ENCODE results near the gene NXT1.

DNA sequence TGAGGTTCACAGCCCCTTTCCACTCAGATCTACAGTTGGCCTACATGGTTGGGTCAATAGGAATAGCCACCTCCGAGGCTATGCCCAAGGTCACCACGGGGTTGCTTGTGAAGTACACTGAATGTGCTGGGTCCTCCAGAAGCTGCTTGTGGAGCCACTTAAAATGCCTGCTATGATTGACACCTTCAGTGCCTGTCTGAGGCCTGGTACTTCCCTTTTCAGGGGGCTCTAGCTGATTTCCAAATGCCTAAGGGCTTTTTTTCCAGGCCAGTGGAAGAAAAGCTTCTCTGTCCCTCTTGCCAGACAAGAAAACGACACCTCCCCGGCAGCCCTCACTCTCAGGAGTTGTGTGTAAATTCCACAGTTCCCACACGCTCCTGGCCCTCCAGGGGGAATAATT is 6.3 kb upstream of the NXT1 start:
- TF ChIP-seq, protein P1, sequence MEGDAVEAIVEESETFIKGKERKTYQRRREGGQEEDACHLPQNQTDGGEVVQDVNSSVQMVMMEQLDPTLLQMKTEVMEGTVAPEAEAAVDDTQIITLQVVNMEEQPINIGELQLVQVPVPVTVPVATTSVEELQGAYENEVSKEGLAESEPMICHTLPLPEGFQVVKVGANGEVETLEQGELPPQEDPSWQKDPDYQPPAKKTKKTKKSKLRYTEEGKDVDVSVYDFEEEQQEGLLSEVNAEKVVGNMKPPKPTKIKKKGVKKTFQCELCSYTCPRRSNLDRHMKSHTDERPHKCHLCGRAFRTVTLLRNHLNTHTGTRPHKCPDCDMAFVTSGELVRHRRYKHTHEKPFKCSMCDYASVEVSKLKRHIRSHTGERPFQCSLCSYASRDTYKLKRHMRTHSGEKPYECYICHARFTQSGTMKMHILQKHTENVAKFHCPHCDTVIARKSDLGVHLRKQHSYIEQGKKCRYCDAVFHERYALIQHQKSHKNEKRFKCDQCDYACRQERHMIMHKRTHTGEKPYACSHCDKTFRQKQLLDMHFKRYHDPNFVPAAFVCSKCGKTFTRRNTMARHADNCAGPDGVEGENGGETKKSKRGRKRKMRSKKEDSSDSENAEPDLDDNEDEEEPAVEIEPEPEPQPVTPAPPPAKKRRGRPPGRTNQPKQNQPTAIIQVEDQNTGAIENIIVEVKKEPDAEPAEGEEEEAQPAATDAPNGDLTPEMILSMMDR (IDR thresholded peaks at IDR 0.05; ENCODE audit: low read length): no peak
- no peak for TF ChIP-seq EZH2 (IDR thresholded peaks at IDR 0.05; ENCODE audit: borderline replicate concordance, low read length)

Measured in OCI-LY1 (cell line).